GM10847 (cell line): ENCODE measurements around the gene CERT1.

Source experiments
- POLR2A ChIP-seq: IDR thresholded peaks from 2 replicates; pipeline ENCODE4 v1.6.1; 2011; ENCODE audit not compliant: insufficient read length; ENCODE audit errors: extremely low read depth

The CERT1 gene

GRCh38 chr5:75511435-75512382 lies at the start of gene CERT1, which contains the start of gene POLK:
Gene CERT1 (minus strand): TSS chr5:75511629. CDS start chr5:75511207, 422 bp downstream.
Gene POLK (plus strand): TSS chr5:75511891.
- peak; percentile 60 for TF ChIP-seq POLR2A

DNA sequence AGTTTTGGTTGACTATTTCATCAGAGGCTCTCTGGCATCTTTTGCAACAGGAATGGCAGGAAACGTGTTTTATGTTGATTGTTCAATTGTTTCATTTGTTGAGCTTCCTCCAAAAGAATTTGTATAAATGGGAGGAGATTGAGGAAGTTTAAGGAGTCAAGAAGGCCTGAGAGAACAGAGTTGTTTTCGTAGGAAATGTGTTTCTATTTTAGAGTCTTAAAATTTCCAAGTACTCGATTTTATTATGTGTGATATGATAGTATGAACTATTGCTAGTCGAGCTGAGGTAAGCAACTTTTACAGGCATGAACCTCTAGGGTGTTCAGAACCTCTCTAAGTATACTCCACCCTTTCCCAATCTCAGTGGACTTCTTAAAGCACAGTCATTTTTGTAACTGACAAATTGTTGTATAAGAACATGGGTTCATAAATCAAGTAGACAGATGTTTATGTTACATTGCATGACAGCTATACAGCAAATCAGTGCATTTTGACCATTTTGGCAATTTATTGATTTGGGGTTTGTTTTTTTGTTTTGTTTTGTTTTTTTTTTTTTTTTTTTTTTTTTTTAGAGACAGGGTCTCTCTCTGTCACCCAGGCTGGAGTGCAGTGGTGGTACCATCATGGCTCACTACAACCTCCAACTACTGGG lies 47.7 kb upstream of the CERT1 start:
- TF ChIP-seq POLR2A, result no peak

- TF ChIP-seq POLR2A, result no peak
These were observed 46.8 kb upstream of the CERT1 start for GRCh38 chr5:75558221-75558620.

- no peak for TF ChIP-seq POLR2A
These were observed 41.9 kb upstream of the CERT1 start for GRCh38 chr5:75553358-75553757.

GRCh38 chr5:75552764-75553163 lies 41.3 kb upstream of the CERT1 start:
- no peak for TF ChIP-seq POLR2A

DNA sequence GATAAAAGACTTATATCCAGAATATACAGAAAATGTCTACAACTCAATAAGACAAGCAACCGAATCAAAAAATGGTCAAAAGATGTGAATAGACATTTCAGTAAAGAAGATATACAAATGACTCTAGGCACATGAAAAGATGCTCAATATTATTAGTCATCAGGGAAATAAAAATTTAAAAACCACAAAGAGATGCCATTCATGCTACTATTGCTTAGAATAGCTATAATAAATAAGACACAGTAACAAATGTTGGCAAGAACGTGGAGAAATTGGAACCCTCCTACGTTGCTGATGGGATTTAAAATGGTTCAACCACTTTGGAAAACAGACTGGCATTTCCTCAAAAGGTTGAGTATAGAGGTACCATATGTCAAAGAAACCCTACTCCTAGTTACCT lies 40.0 kb upstream of the CERT1 start:
- no peak for TF ChIP-seq POLR2A

DNA sequence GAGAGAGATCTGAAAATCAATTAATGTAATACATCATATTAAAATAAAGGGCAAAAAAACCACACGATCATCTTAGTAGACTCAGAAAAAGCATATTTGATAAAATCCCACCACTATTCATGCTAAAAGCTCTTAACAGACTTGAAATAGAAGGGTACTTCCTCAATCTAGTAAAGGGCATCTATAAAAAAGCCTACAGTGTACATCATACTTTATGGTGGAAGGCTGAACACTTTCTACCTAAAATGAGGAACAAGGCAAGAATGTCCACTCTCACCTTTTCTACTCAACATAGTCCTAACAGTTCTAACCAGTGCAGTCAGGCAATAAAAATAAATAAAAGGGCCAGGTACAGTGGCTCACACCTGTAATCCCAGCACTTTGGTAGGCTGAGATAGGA lies 39.2 kb upstream of the CERT1 start:
- no peak for TF ChIP-seq POLR2A

DNA sequence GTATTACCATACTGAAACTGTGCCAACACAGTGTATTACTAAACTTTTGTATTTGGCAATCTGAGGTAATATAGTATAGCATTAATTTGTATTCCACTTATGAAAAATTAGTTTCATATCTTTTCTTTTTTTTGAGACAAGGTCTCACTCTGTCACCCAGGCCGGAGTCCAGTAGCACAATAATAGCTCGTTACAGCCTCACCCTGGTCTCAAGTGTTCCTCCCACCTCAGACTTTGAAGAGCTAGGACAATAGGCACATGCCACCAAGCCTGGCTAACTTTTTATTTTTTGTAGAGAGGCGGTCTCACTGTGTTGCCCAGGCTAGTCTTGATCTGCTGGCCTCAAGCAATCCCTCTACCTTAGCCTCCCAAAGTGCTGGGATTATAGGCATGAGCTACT lies 36.4 kb upstream of the CERT1 start:
- no peak for TF ChIP-seq POLR2A

- TF ChIP-seq POLR2A, result no peak
These were observed 35.4 kb upstream of the CERT1 start for GRCh38 chr5:75546830-75547229.

- TF ChIP-seq POLR2A, result no peak
These were observed 33.7 kb upstream of the CERT1 start for GRCh38 chr5:75545131-75545530.

DNA sequence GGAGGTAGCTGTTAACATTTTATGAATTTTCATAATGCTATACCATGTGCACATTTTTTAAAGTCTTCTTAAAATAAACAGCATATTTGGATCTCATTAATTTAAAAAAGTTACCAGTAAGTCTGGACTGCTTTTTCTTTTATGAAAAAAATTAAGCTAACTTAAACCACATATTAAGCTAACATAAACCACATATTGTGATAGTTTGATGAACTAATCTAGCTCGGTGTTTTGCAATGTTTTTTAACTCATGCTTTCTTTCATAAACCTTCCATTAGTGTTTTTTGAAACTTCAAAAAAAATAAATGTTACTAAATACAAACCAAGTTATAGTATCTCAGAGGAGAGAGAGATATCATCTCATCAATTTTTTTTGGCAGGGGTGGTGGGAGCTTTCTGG lies 26.8 kb upstream of the CERT1 start:
- no peak for TF ChIP-seq POLR2A

DNA sequence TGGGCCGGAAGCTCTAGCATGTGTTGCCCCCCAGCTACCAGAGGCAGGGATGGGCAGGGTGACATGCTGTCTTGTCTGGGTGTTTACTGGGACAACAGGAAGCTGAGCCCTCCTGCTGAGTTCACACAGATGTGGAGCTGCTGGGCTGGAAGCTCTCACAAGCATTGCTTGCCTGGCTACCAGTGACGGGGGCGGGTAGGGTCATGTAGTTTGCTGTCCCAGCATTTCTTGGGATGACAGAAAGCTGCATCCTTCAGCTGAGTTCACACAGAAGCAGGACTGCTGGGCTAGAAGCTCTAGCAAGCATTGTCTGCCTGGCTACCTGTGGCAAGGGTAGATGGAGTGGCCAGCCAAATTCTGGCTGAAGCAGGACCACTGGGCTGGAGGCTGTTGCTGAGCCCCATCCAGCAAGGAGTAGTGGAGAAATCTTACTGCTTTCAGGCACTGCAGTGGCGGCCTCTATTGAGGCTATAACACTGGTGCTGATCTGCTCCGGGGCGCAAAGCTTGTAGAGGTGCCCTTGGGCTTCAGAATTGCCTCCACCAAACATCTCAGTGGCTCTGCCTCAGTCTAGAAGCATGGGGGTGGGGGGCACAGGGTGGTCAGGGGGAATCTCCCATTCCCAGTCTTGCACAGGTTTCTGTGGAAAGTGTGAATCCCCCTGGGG lies 25.4 kb upstream of the CERT1 start:
- TF ChIP-seq POLR2A, result no peak

DNA sequence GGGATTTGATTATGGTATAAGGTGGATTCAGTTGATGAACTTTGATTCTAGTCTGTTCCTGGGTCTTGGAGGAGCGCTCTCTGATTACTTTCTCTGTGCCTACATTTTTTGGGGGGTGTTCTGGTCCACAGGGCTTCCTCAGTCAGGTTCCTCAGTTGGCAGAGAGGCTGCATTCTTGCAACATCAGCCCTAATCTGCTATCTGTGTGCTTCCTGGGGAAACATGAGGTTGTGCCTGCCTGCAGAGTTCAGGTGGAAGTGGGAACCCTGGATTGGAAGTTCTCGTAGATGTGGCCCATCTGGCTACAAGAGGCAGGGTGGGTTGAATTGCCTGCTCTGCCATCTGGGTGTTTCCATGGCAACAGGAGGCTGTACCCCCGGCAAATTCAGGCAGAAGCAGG lies 24.7 kb upstream of the CERT1 start:
- TF ChIP-seq POLR2A, result no peak

- no peak for TF ChIP-seq POLR2A
These were observed 23.3 kb upstream of the CERT1 start for GRCh38 chr5:75534734-75535133.

- no peak for TF ChIP-seq POLR2A
These were observed 20.8 kb upstream of the CERT1 start for GRCh38 chr5:75532190-75532589.

DNA sequence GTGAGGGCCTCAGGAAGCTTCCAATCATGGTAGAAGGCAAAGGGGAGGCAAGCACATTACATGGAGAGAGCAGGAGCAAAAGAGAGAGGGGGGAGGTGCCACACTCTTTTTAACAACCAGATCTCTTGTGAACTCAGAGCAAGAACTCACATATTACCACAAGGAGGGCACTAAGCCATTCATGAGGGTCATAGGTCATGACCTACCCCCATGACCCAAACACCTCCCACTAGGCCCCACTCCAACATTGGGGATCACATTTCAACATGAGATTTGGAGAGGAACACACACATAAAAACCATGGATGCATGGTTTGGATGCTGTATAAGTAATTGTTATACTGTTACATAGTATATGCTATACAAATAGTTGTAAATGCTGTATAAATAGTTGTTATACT lies 17.8 kb upstream of the CERT1 start:
- no peak for TF ChIP-seq POLR2A

DNA sequence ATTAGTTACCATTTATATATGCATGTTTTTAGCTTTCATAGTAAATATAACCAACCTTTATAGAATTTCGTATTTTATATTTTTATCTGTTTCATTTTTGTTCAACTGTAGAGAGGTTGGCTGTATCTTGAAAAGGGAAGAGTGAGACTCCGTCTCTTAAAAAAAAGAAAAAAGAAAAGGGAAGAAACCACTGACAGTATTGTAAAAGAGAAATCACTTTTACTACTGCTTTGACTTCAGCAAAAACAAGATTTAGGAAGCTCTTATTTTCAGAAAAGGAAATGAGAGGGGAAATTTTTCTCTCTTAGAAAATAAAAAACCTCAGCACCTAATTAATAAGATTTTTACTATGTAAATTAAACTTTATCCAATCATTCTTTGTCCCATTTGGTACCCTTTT lies 14.6 kb upstream of the CERT1 start:
- no peak for TF ChIP-seq POLR2A

GRCh38 chr5:75525344-75525743 lies 13.9 kb upstream of the CERT1 start:
- no peak for TF ChIP-seq POLR2A
